K562 (cell line): ENCODE results near the gene MAD1L1. TPM values are rescaled to one million over a fixed set of nuclear protein-coding genes. Genes with fewer than 3 reads are reported as not detected.

Experiments used
- ATAC-seq: fragments of 200-7000 bp; cut with Tn5 transposase; 3 replicates; pipeline ENCODE4 v1.9.1; 2020; ENCODE audit warnings: moderate library complexity
- BruUV-seq: library from RNA; stranded (reverse); fragments of 400-500 nt; replicated peaks from 2 replicates; lab custom pipeline; 2021; lab: Mats Ljungman, UMichigan
- CTCF ChIA-PET: fragments of 300-600 bp; formaldehyde crosslinking; extraction: SDS; loops from one replicate; lab custom pipeline; 2021; ENCODE audit warnings: low intra/inter-chr PET ratio; lab: Yijun Ruan, JAX
- POLR2A ChIA-PET: fragments of 300-600, 350-650 bp; sonication (Branson Sonifier 250); formaldehyde crosslinking; extraction: SDS; loops from one replicate; lab custom pipeline; 2021; ENCODE audit warnings: antibody characterized with exemption, inconsistent platforms; lab: Yijun Ruan, JAX
- DNase-seq, 4 experiments: peaks; one replicate each; pipeline versions ENCODE4 v3.0.0 to v3.0.0-alpha.2; 2011 to 2018; ENCODE audit warnings: low spot score in 3 of 4, mixed read lengths in 3 of 4; ENCODE audit errors: extremely low read depth in 1 of 4
- FAIRE-seq: peaks from 2 replicates; lab custom pipeline; 2011; peaks lifted over from hg19 to GRCh38; lab: Jason Lieb, UNC
- H2AFZ ChIP-seq: 2 replicates; pipeline ENCODE4 v1.6.0; 2011; ENCODE audit warnings: low read depth, low read length, control low read depth, inconsistent platforms
- H3K27ac ChIP-seq: fragments of 200-600 bp; 3 replicates; pipeline ENCODE4 v1.8.0; 2011; ENCODE audit warnings: low read depth, mild to moderate bottlenecking, control low read depth, inconsistent platforms, low read length, moderate library complexity, mixed read lengths; ENCODE audit errors: extremely low read depth
- H3K27me3 ChIP-seq, 2 experiments: fragments of 300-600 bp in 1 of 2; 2 replicates in 1 of 2; 3 replicates in 1 of 2; pipeline versions ENCODE4 v1.6.0 to v1.8.0; 2011; ENCODE audit warnings: inconsistent platforms in 2 of 2, low read length in 2 of 2, mild to moderate bottlenecking in 1 of 2, mixed read lengths in 1 of 2, moderate library complexity in 1 of 2; ENCODE audit not compliant: control insufficient read depth in 2 of 2, insufficient read depth in 2 of 2
- H3K36me3 ChIP-seq: fragments of 300-600 bp; 3 replicates; pipeline ENCODE4 v1.8.0; 2011; ENCODE audit warnings: mild to moderate bottlenecking, low read length, inconsistent platforms; ENCODE audit not compliant: control insufficient read depth, insufficient read depth
- H3K4me1 ChIP-seq, 2 experiments: fragments of 200-600 bp in 1 of 2; replicated peaks in 1 of 2; 2 replicates in 1 of 2; 3 replicates in 1 of 2; pipeline versions ENCODE4 v1.5.1 to v1.8.0; 2011; ENCODE audit warnings: inconsistent platforms in 2 of 2, low read length in 2 of 2, mild to moderate bottlenecking in 1 of 2, mixed read lengths in 1 of 2, moderate library complexity in 1 of 2; ENCODE audit not compliant: control insufficient read depth in 2 of 2, insufficient read depth in 2 of 2
- H3K4me2 ChIP-seq: 2 replicates; pipeline ENCODE4 v1.6.1; 2011; ENCODE audit warnings: low read length, control low read depth, inconsistent platforms, mixed read lengths; ENCODE audit not compliant: insufficient read depth
- H3K4me3 ChIP-seq: fragments of 200-600 bp; sonication (generic), shearing (Covaris generic); 2 replicates; pipeline ENCODE4 v1.5.1; 2016; ENCODE audit warnings: control low read depth, inconsistent platforms
- H3K79me2 ChIP-seq: fragments of 200-600 bp; 3 replicates; pipeline ENCODE4 v1.8.0; 2011; ENCODE audit warnings: low read length, inconsistent platforms; ENCODE audit not compliant: control insufficient read depth, insufficient read depth
- H3K9ac ChIP-seq, 2 experiments: 2 replicates each; pipeline versions ENCODE4 v1.6.0 to v1.6.1; 2011; ENCODE audit warnings: low read depth in 2 of 2, low read length in 2 of 2, control low read depth in 1 of 2, inconsistent platforms in 1 of 2, mild to moderate bottlenecking in 1 of 2, mixed read lengths in 1 of 2; ENCODE audit not compliant: insufficient read depth in 1 of 2
- H3K9me1 ChIP-seq: one replicate; pipeline ENCODE4 v1.6.0; 2011; ENCODE audit warnings: inconsistent platforms, mild to moderate bottlenecking, low read length, moderate library complexity; ENCODE audit not compliant: control insufficient read depth, insufficient read depth
- H3K9me3 ChIP-seq: replicated peaks from 2 replicates; pipeline ENCODE4 v1.5.1; 2011; ENCODE audit warnings: low read depth, low read length, inconsistent platforms; ENCODE audit not compliant: control insufficient read depth, insufficient read depth
- H4K20me1 ChIP-seq: replicated peaks from 2 replicates; pipeline ENCODE4 v1.6.1; 2011; ENCODE audit warnings: low read length, inconsistent platforms, mixed read lengths; ENCODE audit not compliant: control insufficient read depth, insufficient read depth
- ZNF134 ChIP-seq: fragments of 250-450 bp; sonication (Bioruptor Pico); conservative IDR thresholded peaks from 2 replicates; pipeline ENCODE4 v1.4.0; 2020
- ZNF140 ChIP-seq: fragments of 250-450 bp; sonication (Bioruptor Pico); IDR thresholded peaks from 2 replicates; pipeline ENCODE4 v1.8.0; 2021; ENCODE audit warnings: moderate library complexity, mild to moderate bottlenecking, inconsistent platforms
- WGBS: fragments of 100-300 bp; shearing (Covaris generic); methylation state at CpG from one replicate; pipeline ENCODE4 v1.1.6; 2016; ENCODE audit warnings: low coverage, mixed read lengths; ENCODE audit not compliant: insufficient coverage; ENCODE audit errors: missing lambda C conversion rate; 5-methylcytosine and 5-hydroxymethylcytosine counted together
- in situ Hi-C: fragments of 300-500 bp; cut with MboI; formaldehyde crosslinking; loops from 4 replicates; pipeline ENCODE4 v1.15.0; 2018; ENCODE audit warnings: inconsistent platforms, mixed read lengths
- intact Hi-C: fragments of 100-400 bp; cut with micrococcal nuclease; formaldehyde crosslinking; loops from 2 replicates; pipeline ENCODE4 v1.14.2; 2022
- polyA plus RNA-seq, 8 experiments: library from polyadenylated mRNA; depleted of rRNA in 4 of 8; stranded (reverse) in 5 of 8; unstranded in 3 of 8; fragments of >200 nt; fragmentation: Nextera tagmentation in 2 of 8; fragmentation: Illumina TruSeq in 1 of 8; extraction: Ambion mirVana in 2 of 8; extraction: Trizol in 1 of 8; gene quantifications; 2 replicates each; pipeline versions ENCODE4 v1.2.1 to v1.2.3, GENCODE V29; 2011 to 2014; ENCODE audit warnings: inconsistent platforms in 1 of 8, missing spikeins in 1 of 8
- total RNA-seq, 7 experiments: library from RNA; depleted of rRNA in 6 of 7; stranded (reverse); fragments of >200 nt in 6 of 7; fragmentation: Illumina TruSeq in 2 of 7; extraction: Trizol in 2 of 7; gene quantifications; 2 replicates each; pipeline versions ENCODE4 v1.2.1 to v1.2.3, GENCODE V29; 2011 to 2021; ENCODE audit warnings: low replicate concordance in 1 of 7
- TF ChIP-seq, protein P1 (sequence below): fragments of 250-450 bp; sonication (Bioruptor Pico); IDR thresholded peaks from 2 replicates; pipeline ENCODE4 v1.4.0; 2020; ENCODE audit warnings: mild to moderate bottlenecking, moderate library complexity, borderline replicate concordance

MAD1L1 gene
- total and polyA plus RNA-seq, 9 of the 15 experiments (the other 6 are each of a cell fraction or from before 2014, with no cell fraction given), result 1.7 to 89.7 (median 18.0) TPM

DNA sequence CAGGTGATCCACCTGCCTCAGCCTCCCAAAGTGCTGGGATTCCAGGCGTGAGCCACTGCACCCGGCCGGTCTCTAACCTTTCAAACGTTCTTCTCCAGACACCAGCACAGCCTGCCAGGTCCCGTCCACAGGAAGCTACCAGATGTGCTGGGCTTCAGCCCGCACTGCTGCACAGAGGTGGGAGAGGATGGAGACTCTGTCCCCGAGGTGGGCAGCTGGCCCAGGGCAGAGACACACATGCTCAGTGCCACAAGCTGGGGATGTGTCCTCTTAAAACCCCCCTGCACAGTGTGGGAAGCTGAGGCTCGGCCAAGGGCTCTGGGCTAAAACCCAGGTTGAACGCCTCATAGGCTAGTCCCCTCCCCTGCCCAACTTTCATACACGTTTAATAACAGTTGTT lies 18.6 kb upstream of the MAD1L1 start:
- POLR2A ChIA-PET, result interaction anchor here (0.6 to 1.7 kb wide), 3 partner anchors 9 to 49 kb away, joined by 3 to 5 read pairs (median 3); partner anchors contain the start of genes MRM2 and NUDT1
- CTCF ChIA-PET, result no interaction called here
- no peak overlapping the region for H2AFZ ChIP-seq

More for the DNA sequence above, 18.6 kb upstream of the MAD1L1 start:
- H3K4me1 ChIP-seq, result peaks cover 9 to 37% of the 10 kb centered on the region in 2 experiments; a peak in 3 of 5 replicates
- peaks cover 2% of the 10 kb centered on the region for H3K9me1 ChIP-seq
- H3K9ac ChIP-seq, result no peak overlapping the region
- no peak for FAIRE-seq
- no peak for DNase-seq
- intact Hi-C loops (no loop called here), in situ Hi-C loops (loop anchor here (5.0 kb wide), 1 partner anchor 806 kb away; no protein-coding TSS in a partner anchor)
- H4K20me1 ChIP-seq, result no peaks in the 10 kb centered on the region
- BruUV-seq, result no TSS peak
- H3K27ac ChIP-seq, result no peak overlapping the region
- no peaks in the 10 kb centered on the region for H3K79me2 ChIP-seq
- H3K27me3 ChIP-seq, result no peaks in the 10 kb centered on the region
- H3K9me3 ChIP-seq, result no peaks in the 10 kb centered on the region
- peaks cover 44% of the 10 kb centered on the region; the same call in 2 of the 3 replicates for H3K36me3 ChIP-seq
- H3K4me3 ChIP-seq, result no peak overlapping the region
- TF ChIP-seq ZNF140 (CRISPR knock-in tag), result no peak
- no peak for TF ChIP-seq ZNF134 (CRISPR knock-in tag)
- TF ChIP-seq, protein P1, sequence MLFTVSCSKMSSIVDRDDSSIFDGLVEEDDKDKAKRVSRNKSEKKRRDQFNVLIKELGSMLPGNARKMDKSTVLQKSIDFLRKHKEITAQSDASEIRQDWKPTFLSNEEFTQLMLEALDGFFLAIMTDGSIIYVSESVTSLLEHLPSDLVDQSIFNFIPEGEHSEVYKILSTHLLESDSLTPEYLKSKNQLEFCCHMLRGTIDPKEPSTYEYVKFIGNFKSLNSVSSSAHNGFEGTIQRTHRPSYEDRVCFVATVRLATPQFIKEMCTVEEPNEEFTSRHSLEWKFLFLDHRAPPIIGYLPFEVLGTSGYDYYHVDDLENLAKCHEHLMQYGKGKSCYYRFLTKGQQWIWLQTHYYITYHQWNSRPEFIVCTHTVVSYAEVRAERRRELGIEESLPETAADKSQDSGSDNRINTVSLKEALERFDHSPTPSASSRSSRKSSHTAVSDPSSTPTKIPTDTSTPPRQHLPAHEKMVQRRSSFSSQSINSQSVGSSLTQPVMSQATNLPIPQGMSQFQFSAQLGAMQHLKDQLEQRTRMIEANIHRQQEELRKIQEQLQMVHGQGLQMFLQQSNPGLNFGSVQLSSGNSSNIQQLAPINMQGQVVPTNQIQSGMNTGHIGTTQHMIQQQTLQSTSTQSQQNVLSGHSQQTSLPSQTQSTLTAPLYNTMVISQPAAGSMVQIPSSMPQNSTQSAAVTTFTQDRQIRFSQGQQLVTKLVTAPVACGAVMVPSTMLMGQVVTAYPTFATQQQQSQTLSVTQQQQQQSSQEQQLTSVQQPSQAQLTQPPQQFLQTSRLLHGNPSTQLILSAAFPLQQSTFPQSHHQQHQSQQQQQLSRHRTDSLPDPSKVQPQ (CRISPR knock-in tag), result no peak
- no peak for ATAC-seq
- WGBS, result 83% methylated on average over 10 of the region's 10 CpGs
- no peak overlapping the region for H3K4me2 ChIP-seq
